IPS-18a (cell line): Measurements from ENCODE around the gene CFAP61.

ENCODE experiments used
- H3K27ac ChIP-seq: one replicate; pipeline ENCODE4 v1.5.1; 2013; ENCODE audit warnings: low read length
- H3K27me3 ChIP-seq: one replicate; pipeline ENCODE4 v1.6.1; 2013; ENCODE audit warnings: mild to moderate bottlenecking, low read length; ENCODE audit not compliant: control insufficient read depth, insufficient read depth
- H3K36me3 ChIP-seq: one replicate; pipeline ENCODE4 v1.6.1; 2013; ENCODE audit warnings: low read depth, low read length; ENCODE audit not compliant: control insufficient read depth
- H3K4me1 ChIP-seq: one replicate; pipeline ENCODE4 v1.6.1; 2013; ENCODE audit warnings: low read depth, low read length; ENCODE audit not compliant: control insufficient read depth
- H3K4me3 ChIP-seq: one replicate; pipeline ENCODE4 v1.5.1; 2013; ENCODE audit warnings: low read length
- H3K9ac ChIP-seq: one replicate; pipeline ENCODE4 v1.6.1; 2013; ENCODE audit warnings: mild to moderate bottlenecking, low read length, moderate library complexity
- H3K9me3 ChIP-seq: one replicate; pipeline ENCODE4 v1.6.1; 2013; ENCODE audit warnings: low read depth, low read length; ENCODE audit not compliant: control insufficient read depth

The CFAP61 gene

DNA sequence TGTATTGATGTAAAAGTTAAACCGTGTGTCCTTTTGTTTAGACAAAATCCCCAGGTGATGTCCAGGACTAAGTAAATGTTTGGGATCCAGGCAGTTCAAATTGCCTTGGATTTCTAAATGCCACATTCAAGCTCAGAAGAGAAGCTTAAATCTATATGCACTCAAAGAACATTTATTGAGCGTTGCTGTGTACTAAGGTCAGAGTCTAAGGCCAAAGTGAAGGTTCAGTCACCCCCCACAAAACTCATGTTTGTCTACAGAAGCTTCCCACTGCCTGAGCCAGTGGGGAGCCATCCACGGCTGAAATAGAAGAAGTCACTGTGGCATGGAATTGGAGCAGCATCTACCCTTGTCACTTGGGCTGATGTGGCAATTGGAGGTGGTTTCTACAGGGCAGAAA, 244.8 kb downstream of the CFAP61 start:
- H3K4me1 ChIP-seq, result no peaks in the 10 kb centered on the region
- H3K9ac ChIP-seq, result no peak overlapping the region
- H3K9me3 ChIP-seq, result no peaks in the 10 kb centered on the region
- H3K27ac ChIP-seq, result no peak overlapping the region
- H3K36me3 ChIP-seq, result no peaks in the 10 kb centered on the region
- no peaks in the 10 kb centered on the region for H3K27me3 ChIP-seq
- no peak overlapping the region for H3K4me3 ChIP-seq

DNA sequence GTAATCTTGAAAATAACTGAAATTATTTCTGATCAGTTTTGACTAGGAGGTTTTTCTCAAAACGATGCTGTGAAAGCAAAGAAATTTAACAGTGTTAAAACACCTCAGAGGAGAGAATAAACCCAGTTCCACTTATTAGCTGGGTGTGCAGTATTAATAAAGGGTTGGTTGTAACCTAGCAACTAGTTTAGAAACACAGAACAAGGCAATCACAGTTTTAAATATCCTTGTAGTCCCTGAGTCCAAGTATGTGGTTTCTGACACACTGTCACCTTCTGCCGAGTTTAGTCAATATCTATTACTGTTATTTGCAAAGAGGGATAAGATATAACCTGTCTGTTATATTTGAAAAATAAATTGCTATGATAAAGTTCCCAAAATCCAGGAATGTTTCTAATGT, 245.4 kb downstream of the CFAP61 start:
- Histone ChIP-seq H3K9me3 (no peaks in the 10 kb centered on the region), H3K27me3 (no peaks in the 10 kb centered on the region), H3K9ac (no peak overlapping the region), H3K4me3 (no peak overlapping the region), H3K27ac (no peak overlapping the region), H3K4me1 (no peaks in the 10 kb centered on the region), H3K36me3 (no peaks in the 10 kb centered on the region)

DNA sequence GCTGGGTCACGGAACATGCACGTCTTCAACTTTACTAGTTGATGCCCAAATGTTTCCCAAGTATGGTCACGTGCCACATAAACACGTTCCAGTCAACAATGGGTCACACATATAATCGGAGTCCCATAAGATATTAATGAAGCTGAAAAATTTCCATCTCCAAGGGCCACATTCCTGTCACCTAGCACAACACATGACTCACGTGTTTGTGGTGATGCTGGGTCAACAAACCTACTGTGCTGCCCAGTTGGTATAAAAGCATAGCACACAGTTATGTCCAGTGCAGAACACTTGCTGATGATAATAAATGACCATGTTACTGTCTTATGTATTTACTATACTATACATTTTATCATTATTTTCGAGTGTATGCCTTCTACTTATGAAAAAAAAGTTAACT, 247.6 kb downstream of the CFAP61 start:
- Histone ChIP-seq H3K36me3 (no peaks in the 10 kb centered on the region), H3K27ac (no peak overlapping the region), H3K4me3 (no peak overlapping the region), H3K9ac (no peak overlapping the region), H3K9me3 (no peaks in the 10 kb centered on the region), H3K4me1 (no peaks in the 10 kb centered on the region), H3K27me3 (no peaks in the 10 kb centered on the region)

DNA sequence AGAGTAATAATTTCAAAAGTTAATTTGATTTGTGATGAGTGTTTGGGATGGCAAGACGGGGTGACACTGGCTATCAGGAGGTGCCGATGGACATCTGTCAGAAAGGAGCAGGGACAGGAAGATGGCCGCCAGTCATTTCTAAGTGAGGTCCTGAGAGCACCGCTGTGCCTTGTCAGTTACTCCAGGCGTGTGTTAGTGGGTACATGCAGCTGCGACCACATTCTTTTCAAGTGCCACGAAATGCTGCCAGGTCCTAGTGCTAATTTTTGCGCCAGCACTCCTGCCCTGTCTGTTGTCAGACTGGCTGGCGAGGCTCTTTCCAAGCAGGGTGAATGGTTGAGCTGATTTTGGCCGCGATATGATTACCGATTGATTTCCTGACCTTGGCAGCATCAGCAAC, 251.0 kb downstream of the CFAP61 start:
- H3K36me3 ChIP-seq, result no peaks in the 10 kb centered on the region
- H3K9me3 ChIP-seq, result no peaks in the 10 kb centered on the region
- no peak overlapping the region for H3K4me3 ChIP-seq
- no peak overlapping the region for H3K9ac ChIP-seq
- no peaks in the 10 kb centered on the region for H3K4me1 ChIP-seq
- H3K27me3 ChIP-seq, result no peaks in the 10 kb centered on the region
- H3K27ac ChIP-seq, result no peak overlapping the region

DNA sequence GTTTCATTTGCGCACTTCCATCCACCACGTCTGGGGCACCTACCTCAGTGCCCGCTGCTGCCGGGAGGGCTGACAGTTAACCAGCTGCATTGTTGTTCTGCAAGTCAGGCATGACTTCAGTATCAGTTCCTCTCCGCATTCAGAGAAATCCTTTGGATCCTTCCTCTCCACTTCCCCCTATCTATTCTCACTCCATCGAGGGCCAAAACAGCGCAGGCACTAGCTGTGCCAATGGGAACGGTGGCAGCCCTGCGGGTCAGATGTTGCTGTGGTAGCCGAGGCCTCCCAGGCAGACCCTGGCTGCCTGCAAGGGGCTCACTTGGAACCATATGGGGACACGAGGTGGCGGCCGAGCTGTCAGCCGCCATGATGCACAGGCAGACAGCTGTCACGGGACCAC, 251.4 kb downstream of the CFAP61 start:
- no peaks in the 10 kb centered on the region for H3K4me1 ChIP-seq
- H3K27me3 ChIP-seq, result no peaks in the 10 kb centered on the region
- H3K36me3 ChIP-seq, result no peaks in the 10 kb centered on the region
- no peak overlapping the region for H3K4me3 ChIP-seq
- H3K27ac ChIP-seq, result no peak overlapping the region
- no peak overlapping the region for H3K9ac ChIP-seq
- no peaks in the 10 kb centered on the region for H3K9me3 ChIP-seq

DNA sequence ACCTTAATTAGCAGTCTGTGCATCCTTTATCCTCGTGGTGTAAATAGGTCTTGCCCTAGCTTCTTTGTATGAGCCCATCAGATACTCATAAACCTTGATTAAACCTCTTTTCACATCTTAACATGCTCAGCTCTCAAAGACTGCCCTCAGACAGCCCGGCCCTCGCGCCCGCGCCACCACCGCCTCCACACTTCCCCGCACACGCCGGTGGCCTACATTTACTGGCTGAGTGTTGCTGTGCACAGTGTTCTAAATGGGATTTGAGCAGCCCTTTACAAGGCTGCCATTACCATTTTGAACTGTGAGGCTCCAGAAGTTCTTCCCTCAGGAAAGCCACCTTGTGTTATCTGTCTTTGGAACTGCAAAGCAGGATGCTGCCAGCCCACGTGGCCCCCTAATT, 252.6 kb downstream of the CFAP61 start:
- Histone ChIP-seq H3K9ac (no peak overlapping the region), H3K27ac (no peak overlapping the region), H3K36me3 (no peaks in the 10 kb centered on the region), H3K4me1 (no peaks in the 10 kb centered on the region), H3K27me3 (no peaks in the 10 kb centered on the region), H3K9me3 (no peaks in the 10 kb centered on the region), H3K4me3 (no peak overlapping the region)

DNA sequence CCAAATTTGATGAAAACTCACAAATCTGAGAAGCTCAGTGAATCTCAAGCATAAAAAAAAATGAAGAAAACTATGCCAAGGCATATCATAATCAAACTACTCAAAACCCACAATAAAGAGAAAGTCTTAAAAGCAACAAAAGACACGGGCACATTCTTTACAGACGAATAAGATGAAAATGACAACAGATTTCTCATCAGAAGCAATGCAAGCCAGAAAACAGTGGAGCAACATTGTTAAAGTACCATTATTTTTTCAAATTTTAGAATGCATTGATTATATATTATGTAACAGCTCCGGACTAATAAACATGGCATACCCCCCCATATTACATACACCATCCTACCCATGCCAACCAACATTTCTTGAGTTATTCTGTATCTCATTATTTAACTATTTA, 260.2 kb downstream of the CFAP61 start:
- H3K27me3 ChIP-seq, result no peaks in the 10 kb centered on the region
- no peak overlapping the region for H3K27ac ChIP-seq
- no peak overlapping the region for H3K4me3 ChIP-seq
- H3K4me1 ChIP-seq, result no peaks in the 10 kb centered on the region
- no peaks in the 10 kb centered on the region for H3K36me3 ChIP-seq
- H3K9ac ChIP-seq, result no peak overlapping the region
- H3K9me3 ChIP-seq, result no peaks in the 10 kb centered on the region

DNA sequence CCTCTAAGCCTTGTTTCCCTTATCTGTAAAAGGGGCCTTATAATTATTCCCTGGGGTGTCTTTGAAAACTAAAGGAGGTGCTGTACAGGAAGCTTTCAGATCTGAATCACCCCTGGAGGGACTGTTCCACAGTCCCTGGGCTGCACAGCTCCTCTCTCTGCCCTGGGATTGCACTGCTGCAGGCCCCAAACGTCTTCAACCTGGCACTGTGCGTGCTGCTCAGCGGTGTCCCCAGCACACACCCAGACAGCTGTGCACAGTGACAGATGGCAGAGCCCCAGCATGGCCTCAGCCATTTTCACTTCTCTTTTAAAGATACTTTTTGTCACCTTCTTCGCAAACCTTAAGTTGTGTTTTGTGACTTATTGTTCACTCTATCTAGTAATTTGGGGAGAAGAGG, 264.9 kb downstream of the CFAP61 start:
- Histone ChIP-seq H3K27ac (no peak overlapping the region), H3K4me1 (no peaks in the 10 kb centered on the region), H3K4me3 (no peak overlapping the region), H3K36me3 (no peaks in the 10 kb centered on the region), H3K27me3 (no peaks in the 10 kb centered on the region), H3K9ac (no peak overlapping the region), H3K9me3 (no peaks in the 10 kb centered on the region)

DNA sequence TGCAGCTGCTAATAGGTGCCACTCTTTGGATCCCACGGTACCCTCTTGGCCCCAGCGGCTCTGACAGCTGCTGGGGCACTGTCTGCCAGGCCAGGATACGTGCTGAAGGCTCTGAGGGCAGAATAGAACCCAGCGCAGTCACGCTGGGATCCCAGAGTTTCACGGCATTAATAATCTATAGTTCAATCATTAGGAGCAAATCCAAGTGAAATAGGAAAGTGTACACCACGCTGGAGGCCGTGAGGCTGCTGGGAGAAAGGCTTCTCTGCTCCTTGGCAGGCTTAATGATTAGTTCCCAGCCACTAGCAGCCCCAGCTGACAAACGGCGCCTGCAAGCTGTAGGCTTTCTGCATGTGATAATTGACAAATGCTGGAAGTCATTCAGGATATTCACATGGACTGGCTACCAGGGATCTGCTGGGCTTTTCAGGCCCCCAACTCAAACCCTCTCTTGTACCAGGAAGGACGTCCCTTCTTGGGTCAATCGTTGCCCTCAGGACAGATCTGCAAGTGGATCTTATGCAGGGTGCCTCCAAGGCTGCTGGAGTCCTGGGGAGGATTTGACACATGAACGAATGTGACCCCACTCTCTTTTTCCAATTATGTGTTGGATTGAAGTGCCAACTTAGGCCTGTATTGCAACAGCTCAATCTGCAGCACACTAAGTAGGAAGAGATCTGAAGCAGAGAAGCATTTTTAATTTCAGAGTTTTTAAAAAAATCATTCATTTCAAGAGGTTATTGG, 265.5 kb downstream of the CFAP61 start:
- Histone ChIP-seq H3K27me3 (no peaks in the 10 kb centered on the region), H3K4me1 (no peaks in the 10 kb centered on the region), H3K27ac (no peak overlapping the region)

DNA sequence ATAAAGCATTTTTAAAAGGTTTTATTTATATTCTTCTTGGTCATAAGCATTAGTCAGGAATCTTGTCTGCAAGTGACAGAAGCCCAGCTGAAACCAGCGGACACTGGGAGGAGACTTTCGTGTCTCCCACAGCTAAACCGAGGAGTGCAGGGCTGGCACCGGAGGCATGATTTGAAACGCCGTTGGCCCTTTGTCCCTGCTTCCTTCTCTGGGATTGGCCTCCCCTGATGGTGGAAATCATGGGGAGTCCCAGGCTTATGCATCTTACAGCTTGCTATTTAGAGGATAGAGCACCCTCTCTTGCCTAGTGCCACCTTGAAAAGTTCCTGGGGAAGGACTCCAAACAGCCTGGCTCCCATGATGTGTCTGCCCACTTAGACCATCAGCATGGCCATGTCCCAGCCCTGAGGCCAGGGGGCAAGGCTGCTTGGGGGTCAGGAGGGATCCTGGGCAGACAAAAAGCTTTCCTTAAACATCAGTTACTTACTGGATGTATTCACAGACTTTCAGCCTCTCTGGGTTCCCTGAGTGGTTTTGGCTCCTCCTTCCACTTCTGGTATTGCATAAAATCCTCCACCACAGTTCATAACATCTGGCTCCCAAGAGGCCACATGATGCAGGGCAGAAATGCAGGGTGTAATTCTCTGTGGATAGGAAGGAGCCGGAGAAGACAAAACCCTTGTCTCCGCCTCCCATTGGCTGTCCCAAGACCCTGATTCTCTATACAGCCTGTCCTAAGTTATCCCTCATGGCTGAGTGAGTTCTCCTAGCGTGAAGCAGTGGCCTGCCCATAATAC, 266.2 kb downstream of the CFAP61 start:
- Histone ChIP-seq H3K9ac (no peak overlapping the region), H3K36me3 (no peaks in the 10 kb centered on the region), H3K27ac (no peak overlapping the region)

More for the DNA sequence above, 265.5 kb downstream of the CFAP61 start:
- Histone ChIP-seq H3K4me3 (no peak overlapping the region), H3K36me3 (no peaks in the 10 kb centered on the region), H3K9ac (no peak overlapping the region), H3K9me3 (no peaks in the 10 kb centered on the region)

DNA sequence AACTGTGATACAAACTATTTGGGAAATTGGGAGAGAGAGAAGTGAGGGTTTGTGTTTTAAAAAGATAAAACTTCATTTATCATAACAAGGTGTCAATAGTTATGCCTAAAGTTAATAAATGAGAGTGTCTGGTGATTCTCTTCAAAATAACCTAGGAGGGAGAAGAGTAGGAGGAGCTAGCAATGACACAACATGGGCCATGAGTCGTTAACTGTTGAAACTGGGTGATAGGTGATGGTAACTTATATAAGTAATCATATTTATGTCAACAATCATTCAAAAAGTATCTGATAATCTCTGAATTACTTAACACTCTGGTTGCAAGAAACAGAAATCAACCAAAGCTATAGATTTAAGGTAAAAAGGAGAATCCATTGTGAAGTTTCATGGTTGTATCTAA, 268.8 kb downstream of the CFAP61 start:
- Histone ChIP-seq H3K36me3 (no peaks in the 10 kb centered on the region), H3K4me1 (no peaks in the 10 kb centered on the region), H3K9ac (no peak overlapping the region), H3K27me3 (no peaks in the 10 kb centered on the region), H3K27ac (no peak overlapping the region), H3K9me3 (no peaks in the 10 kb centered on the region), H3K4me3 (no peak overlapping the region)

More for the DNA sequence above, 266.2 kb downstream of the CFAP61 start:
- no peak overlapping the region for H3K4me3 ChIP-seq
- H3K27me3 ChIP-seq, result no peaks in the 10 kb centered on the region
- no peaks in the 10 kb centered on the region for H3K4me1 ChIP-seq
- H3K9me3 ChIP-seq, result no peaks in the 10 kb centered on the region

DNA sequence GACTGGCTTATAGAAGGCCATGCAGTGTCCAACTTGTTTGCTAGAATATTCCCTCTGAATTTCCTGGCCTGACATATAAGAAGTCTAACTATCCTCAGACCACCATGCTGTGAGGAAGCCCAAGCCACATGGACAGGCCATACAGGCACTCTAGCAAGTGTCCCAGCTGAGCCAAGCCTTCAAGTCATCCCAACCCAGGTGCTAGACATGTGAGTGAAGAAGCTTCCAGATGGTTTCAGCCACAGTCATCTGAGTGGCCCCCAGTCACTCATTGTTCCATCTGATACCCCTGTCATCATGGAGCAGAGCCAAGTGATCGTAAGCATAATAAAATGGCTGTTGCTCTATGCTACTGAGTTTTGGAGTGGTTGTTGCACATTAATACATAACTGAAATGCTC, 269.6 kb downstream of the CFAP61 start:
- Histone ChIP-seq H3K36me3 (no peaks in the 10 kb centered on the region), H3K9ac (no peak overlapping the region), H3K27ac (no peak overlapping the region), H3K27me3 (no peaks in the 10 kb centered on the region), H3K4me3 (no peak overlapping the region), H3K4me1 (no peaks in the 10 kb centered on the region), H3K9me3 (no peaks in the 10 kb centered on the region)
